GM12878 (cell line): ENCODE data around the gene INKA1. TPM values are rescaled to one million over a fixed set of nuclear protein-coding genes. Genes with fewer than 3 reads are reported as not detected.

ENCODE experiments used
- ATAC-seq: fragments of 200-7000 bp; cut with Tn5 transposase; 3 replicates; pipeline ENCODE4 v1.9.1; 2020; ENCODE audit warnings: mild to moderate bottlenecking, moderate library complexity
- BruUV-seq: library from RNA; stranded (reverse); fragments of 400-500 nt; replicated peaks from 2 replicates; lab custom pipeline; 2021; lab: Mats Ljungman, UMichigan
- CTCF ChIA-PET: fragments of 300-600 bp; sonication (Branson Sonifier 250); formaldehyde crosslinking; extraction: SDS; loops from one replicate; lab custom pipeline; 2021; ENCODE audit warnings: inconsistent platforms; lab: Yijun Ruan, JAX
- POLR2A ChIA-PET: fragments of 350-600 bp; formaldehyde crosslinking; extraction: SDS; loops from one replicate; lab custom pipeline; 2021; ENCODE audit warnings: inconsistent platforms; lab: Charles Lee
- RAD21 ChIA-PET: fragments of 300-600 bp; sonication (Branson Sonifier 250); formaldehyde crosslinking; loops from one replicate; lab custom pipeline; 2023; ENCODE audit warnings: antibody characterized with exemption; ENCODE audit not compliant: unreplicated experiment; lab: Charles Lee
- SMC1A ChIA-PET: fragments of 300-600 bp; sonication (Branson Sonifier 250); formaldehyde crosslinking; loops from one replicate; lab custom pipeline; 2023; ENCODE audit not compliant: unreplicated experiment, uncharacterized antibody; lab: Charles Lee
- DNase-seq: peaks from one replicate; pipeline ENCODE4 v3.0.0-alpha.2; 2011; ENCODE audit warnings: low read depth, low spot score
- FAIRE-seq: peaks from 3 replicates; lab custom pipeline; 2011; peaks lifted over from hg19 to GRCh38; lab: Jason Lieb, UNC
- H2AFZ ChIP-seq: 2 replicates; pipeline ENCODE4 v1.6.0; 2011; ENCODE audit warnings: low read depth, low read length, control low read depth; ENCODE audit not compliant: control insufficient read depth
- H3K27ac ChIP-seq: 2 replicates; pipeline ENCODE4 v1.5.1; 2011; ENCODE audit warnings: control low read depth; ENCODE audit not compliant: control insufficient read depth, insufficient read depth
- H3K27me3 ChIP-seq, 2 experiments: replicated peaks in 1 of 2; 2 replicates each; pipeline versions ENCODE4 v1.6.0 to v1.6.1; 2011; ENCODE audit warnings: low read length in 1 of 2; ENCODE audit not compliant: control insufficient read depth in 2 of 2, insufficient read depth in 2 of 2
- H3K36me3 ChIP-seq, 2 experiments: 2 replicates each; pipeline ENCODE4 v1.5.1; 2011; ENCODE audit warnings: low read length in 1 of 2; ENCODE audit not compliant: control insufficient read depth in 2 of 2, insufficient read depth in 2 of 2
- H3K4me1 ChIP-seq: 2 replicates; pipeline ENCODE4 v1.6.1; 2011; ENCODE audit warnings: mild to moderate bottlenecking, low read length, moderate library complexity, mixed read lengths; ENCODE audit not compliant: control insufficient read depth, insufficient read depth
- H3K4me2 ChIP-seq: 2 replicates; pipeline ENCODE4 v1.6.0; 2011; ENCODE audit warnings: control low read depth; ENCODE audit not compliant: control insufficient read depth, insufficient read depth
- H3K4me3 ChIP-seq: fragments of 200-600 bp; sonication (generic); 2 replicates; pipeline ENCODE4 v1.5.1; 2016
- H3K79me2 ChIP-seq: 2 replicates; pipeline ENCODE4 v1.6.0; 2011; ENCODE audit warnings: low read length; ENCODE audit not compliant: control insufficient read depth, insufficient read depth
- H3K9ac ChIP-seq: 2 replicates; pipeline ENCODE4 v1.8.0; 2011; ENCODE audit warnings: low read length, control low read depth, mixed read lengths; ENCODE audit not compliant: control insufficient read depth, insufficient read depth
- H3K9me3 ChIP-seq: replicated peaks from 3 replicates; pipeline ENCODE4 v1.5.1; 2011; ENCODE audit warnings: mild to moderate bottlenecking, low read length; ENCODE audit not compliant: control insufficient read depth, insufficient read depth
- H4K20me1 ChIP-seq: 2 replicates; pipeline ENCODE4 v1.6.0; 2011; ENCODE audit not compliant: control insufficient read depth, insufficient read depth
- ATF7 ChIP-seq: fragments of 450-650 bp; IDR thresholded peaks from 2 replicates; pipeline ENCODE4 v1.6.1; 2016; ENCODE audit warnings: low read depth, mild to moderate bottlenecking
- BHLHE40 ChIP-seq, 2 experiments: fragments of 450-650 bp in 1 of 2; IDR thresholded peaks; 2 replicates each; pipeline ENCODE4 v1.6.1; 2011 to 2017; ENCODE audit warnings: low read depth in 2 of 2, borderline replicate concordance in 1 of 2, improper control_type of control experiment in 1 of 2, low read length in 1 of 2, mild to moderate bottlenecking in 1 of 2
- BMI1 ChIP-seq: fragments of 450-650 bp; IDR thresholded peaks from 2 replicates; pipeline ENCODE4 v1.6.1; 2016; ENCODE audit warnings: mild to moderate bottlenecking, moderate library complexity, borderline replicate concordance
- BRCA1 ChIP-seq: IDR thresholded peaks from 2 replicates; pipeline ENCODE4 v1.6.1; 2011; ENCODE audit warnings: low read depth, low read length, improper control_type of control experiment
- CBX5 ChIP-seq: sonication (generic); IDR thresholded peaks from 2 replicates; pipeline ENCODE4 v1.6.1; 2016; ENCODE audit warnings: low read depth, moderate library complexity, mild to moderate bottlenecking, inconsistent platforms
- JUNB ChIP-seq: IDR thresholded peaks from 2 replicates; pipeline ENCODE4 v1.6.1; 2016; ENCODE audit warnings: antibody characterized with exemption, mild to moderate bottlenecking
- KLF5 ChIP-seq: fragments of 450-650 bp; IDR thresholded peaks from 2 replicates; pipeline ENCODE4 v1.6.1; 2014; ENCODE audit warnings: mild to moderate bottlenecking; ENCODE audit not compliant: partially characterized antibody
- NFYB ChIP-seq: IDR thresholded peaks from 2 replicates; pipeline ENCODE4 v1.6.1; 2011; ENCODE audit warnings: low read depth, mild to moderate bottlenecking, low read length, improper control_type of control experiment, moderate library complexity; ENCODE audit not compliant: insufficient read depth
- PAX5 ChIP-seq: IDR thresholded peaks from 2 replicates; pipeline ENCODE4 v1.6.1; 2011; ENCODE audit warnings: low read depth, low read length, borderline replicate concordance
- POU2F2 ChIP-seq: IDR thresholded peaks from 3 replicates; pipeline ENCODE4 v1.6.1; 2011; ENCODE audit warnings: low read depth, mild to moderate bottlenecking, low read length, borderline replicate concordance
- RFX5 ChIP-seq: IDR thresholded peaks from 2 replicates; pipeline ENCODE4 v1.6.1; 2011; ENCODE audit warnings: low read depth, low read length, improper control_type of control experiment
- SMAD1 ChIP-seq: fragments of 450-650 bp; IDR thresholded peaks from 2 replicates; pipeline ENCODE4 v1.6.1; 2018; ENCODE audit warnings: mild to moderate bottlenecking, low read depth; ENCODE audit not compliant: partially characterized antibody
- SP1 ChIP-seq: IDR thresholded peaks from one replicate; pipeline ENCODE4 v1.6.1; 2011; ENCODE audit warnings: low read depth, low read length
- TAF1 ChIP-seq: IDR thresholded peaks from 2 replicates; pipeline ENCODE4 v1.6.1; 2011; ENCODE audit warnings: mild to moderate bottlenecking, low read depth, low read length, borderline replicate concordance
- YY1 ChIP-seq: IDR thresholded peaks from 2 replicates; pipeline ENCODE4 v1.6.1; 2011; ENCODE audit warnings: low read depth, mild to moderate bottlenecking, low read length
- ZZZ3 ChIP-seq: IDR thresholded peaks from 2 replicates; pipeline ENCODE4 v1.6.1; 2011; ENCODE audit warnings: low read depth; ENCODE audit not compliant: control insufficient read depth, insufficient read length
- WGBS: methylation state at CpG from one replicate; pipeline ENCODE4 v1.1.6; 2016; ENCODE audit warnings: low lambda C conversion rate; ENCODE audit not compliant: insufficient replicate concordance, insufficient coverage; ENCODE audit errors: missing lambda C conversion rate; 5-methylcytosine and 5-hydroxymethylcytosine counted together
- in situ Hi-C: fragments of 300-500 bp; cut with MboI; formaldehyde crosslinking; loops from 9 replicates; pipeline ENCODE4 v1.14.3; 2018; ENCODE audit warnings: mixed read lengths
- intact Hi-C: fragments of 100-400 bp; cut with micrococcal nuclease; formaldehyde crosslinking; loops from one replicate; pipeline ENCODE4 v1.14.2; 2022; ENCODE audit not compliant: unreplicated experiment
- polyA plus RNA-seq, 11 experiments: library from polyadenylated mRNA; depleted of rRNA in 4 of 11; unstranded in 6 of 11; stranded (reverse) in 5 of 11; fragments of >200 nt; fragmentation: Nextera tagmentation in 4 of 11; fragmentation: Illumina TruSeq in 1 of 11; extraction: Ambion mirVana in 4 of 11; extraction: Trizol in 1 of 11; gene quantifications; 1 replicate in 1 of 11; 2 replicates in 10 of 11; pipeline versions ENCODE4 v1.2.1 to v1.2.3, GENCODE V29; 2011 to 2016; ENCODE audit warnings: inconsistent platforms in 2 of 11, missing spikeins in 2 of 11, low read depth in 1 of 11
- total RNA-seq, 4 experiments: library from RNA; depleted of rRNA in 3 of 4; stranded (reverse); fragments of >200 nt in 3 of 4; fragmentation: Illumina TruSeq in 1 of 4; extraction: Trizol in 1 of 4; gene quantifications; 2 replicates each; pipeline versions ENCODE4 v1.2.1 to v1.2.3, GENCODE V29; 2013 to 2021
- TF ChIP-seq, protein P1 (sequence below): fragments of 450-650 bp; IDR thresholded peaks from 2 replicates; pipeline ENCODE4 v1.6.1; 2014; ENCODE audit warnings: mild to moderate bottlenecking
- TF ChIP-seq, protein P2 (sequence below): fragments of 450-650 bp; IDR thresholded peaks from 2 replicates; pipeline ENCODE4 v1.6.1; 2017; ENCODE audit warnings: mild to moderate bottlenecking, moderate library complexity

INKA1 gene
- total and polyA plus RNA-seq, 10 of the 15 experiments (the other 5 are each of a cell fraction or from before 2014, with no cell fraction given): 0.32 to 10.5 (median 4.9) TPM

DNA sequence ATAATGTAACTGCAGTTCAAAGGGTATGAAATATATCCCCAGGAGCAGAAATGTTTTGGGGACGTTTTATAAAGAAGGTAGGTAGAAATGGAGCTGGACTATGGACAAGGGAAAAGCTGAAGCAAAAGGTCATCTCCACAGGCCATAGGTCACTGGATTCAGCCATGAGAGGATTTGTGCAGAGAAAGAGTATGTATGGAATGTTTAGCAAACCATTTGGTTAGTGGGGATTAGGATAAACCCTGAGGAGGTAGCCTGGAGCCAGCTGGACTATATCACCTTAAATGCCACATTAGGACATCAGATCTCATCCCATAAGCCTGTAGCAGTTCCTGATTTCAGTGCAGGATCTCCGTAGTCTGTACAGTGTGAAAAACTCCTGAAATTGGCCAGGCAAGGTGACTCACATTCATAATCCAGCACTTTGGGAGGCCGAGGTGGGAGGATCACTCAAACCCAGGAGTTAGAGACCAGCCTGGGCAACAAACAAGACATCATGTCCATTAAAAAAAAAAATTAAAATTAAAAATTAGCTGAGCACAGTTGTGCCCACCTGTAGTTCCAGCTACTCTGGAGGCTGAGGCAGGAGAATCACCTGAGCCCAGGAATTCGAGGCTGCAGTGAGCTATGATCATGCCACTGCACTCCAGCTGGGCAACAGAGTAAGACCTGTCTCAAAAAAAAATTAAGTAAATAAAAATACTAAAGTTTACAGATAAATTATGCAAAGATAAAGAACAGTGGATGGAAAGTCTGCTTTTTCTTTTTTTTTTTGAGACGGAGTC, 21.5 kb upstream of the INKA1 start:
- H3K27me3 ChIP-seq: no peaks in the 10 kb centered on the region
- WGBS: 94% methylated on average over 4 of the region's 5 CpGs
- TF ChIP-seq ZZZ3: no peak
- TF ChIP-seq NFYB: no peak
- TF ChIP-seq, protein P1, sequence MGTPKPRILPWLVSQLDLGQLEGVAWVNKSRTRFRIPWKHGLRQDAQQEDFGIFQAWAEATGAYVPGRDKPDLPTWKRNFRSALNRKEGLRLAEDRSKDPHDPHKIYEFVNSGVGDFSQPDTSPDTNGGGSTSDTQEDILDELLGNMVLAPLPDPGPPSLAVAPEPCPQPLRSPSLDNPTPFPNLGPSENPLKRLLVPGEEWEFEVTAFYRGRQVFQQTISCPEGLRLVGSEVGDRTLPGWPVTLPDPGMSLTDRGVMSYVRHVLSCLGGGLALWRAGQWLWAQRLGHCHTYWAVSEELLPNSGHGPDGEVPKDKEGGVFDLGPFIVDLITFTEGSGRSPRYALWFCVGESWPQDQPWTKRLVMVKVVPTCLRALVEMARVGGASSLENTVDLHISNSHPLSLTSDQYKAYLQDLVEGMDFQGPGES: no peak
- TF ChIP-seq CBX5: no peak
- TF ChIP-seq, protein P2, sequence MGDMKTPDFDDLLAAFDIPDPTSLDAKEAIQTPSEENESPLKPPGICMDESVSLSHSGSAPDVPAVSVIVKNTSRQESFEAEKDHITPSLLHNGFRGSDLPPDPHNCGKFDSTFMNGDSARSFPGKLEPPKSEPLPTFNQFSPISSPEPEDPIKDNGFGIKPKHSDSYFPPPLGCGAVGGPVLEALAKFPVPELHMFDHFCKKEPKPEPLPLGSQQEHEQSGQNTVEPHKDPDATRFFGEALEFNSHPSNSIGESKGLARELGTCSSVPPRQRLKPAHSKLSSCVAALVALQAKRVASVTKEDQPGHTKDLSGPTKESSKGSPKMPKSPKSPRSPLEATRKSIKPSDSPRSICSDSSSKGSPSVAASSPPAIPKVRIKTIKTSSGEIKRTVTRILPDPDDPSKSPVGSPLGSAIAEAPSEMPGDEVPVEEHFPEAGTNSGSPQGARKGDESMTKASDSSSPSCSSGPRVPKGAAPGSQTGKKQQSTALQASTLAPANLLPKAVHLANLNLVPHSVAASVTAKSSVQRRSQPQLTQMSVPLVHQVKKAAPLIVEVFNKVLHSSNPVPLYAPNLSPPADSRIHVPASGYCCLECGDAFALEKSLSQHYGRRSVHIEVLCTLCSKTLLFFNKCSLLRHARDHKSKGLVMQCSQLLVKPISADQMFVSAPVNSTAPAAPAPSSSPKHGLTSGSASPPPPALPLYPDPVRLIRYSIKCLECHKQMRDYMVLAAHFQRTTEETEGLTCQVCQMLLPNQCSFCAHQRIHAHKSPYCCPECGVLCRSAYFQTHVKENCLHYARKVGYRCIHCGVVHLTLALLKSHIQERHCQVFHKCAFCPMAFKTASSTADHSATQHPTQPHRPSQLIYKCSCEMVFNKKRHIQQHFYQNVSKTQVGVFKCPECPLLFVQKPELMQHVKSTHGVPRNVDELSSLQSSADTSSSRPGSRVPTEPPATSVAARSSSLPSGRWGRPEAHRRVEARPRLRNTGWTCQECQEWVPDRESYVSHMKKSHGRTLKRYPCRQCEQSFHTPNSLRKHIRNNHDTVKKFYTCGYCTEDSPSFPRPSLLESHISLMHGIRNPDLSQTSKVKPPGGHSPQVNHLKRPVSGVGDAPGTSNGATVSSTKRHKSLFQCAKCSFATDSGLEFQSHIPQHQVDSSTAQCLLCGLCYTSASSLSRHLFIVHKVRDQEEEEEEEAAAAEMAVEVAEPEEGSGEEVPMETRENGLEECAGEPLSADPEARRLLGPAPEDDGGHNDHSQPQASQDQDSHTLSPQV: no peak
- no peak for TF ChIP-seq BHLHE40 (IDR thresholded peaks at IDR 0.05; ENCODE audit: borderline replicate concordance in 1 of 2, low read depth in 2 of 2, low read length in 1 of 2)
- TF ChIP-seq BRCA1: no peak
- TF ChIP-seq PAX5: no peak
- TF ChIP-seq SP1: no peak
- no peak for TF ChIP-seq RFX5
- TF ChIP-seq KLF5: no peak
- no peak for TF ChIP-seq TAF1
- no peak for TF ChIP-seq YY1
- TF ChIP-seq JUNB: no peak
- TF ChIP-seq SMAD1: no peak
- no peak for TF ChIP-seq POU2F2
- TF ChIP-seq ATF7: no peak
- no peak for TF ChIP-seq BMI1
- TF ChIP-seq, all 136 proteins: peak for 0
- no peak overlapping the region for H3K9ac ChIP-seq
- ATAC-seq (no peak), FAIRE-seq (no peak), DNase-seq (no peak)
- in situ Hi-C loops (no loop called here), intact Hi-C loops (no loop called here)
- H3K9me3 ChIP-seq: no peaks in the 10 kb centered on the region
- CTCF ChIA-PET: interaction anchor here (1.4 kb wide), 1 partner anchor 26 kb away, joined by 3 read pairs; no protein-coding TSS in a partner anchor
- BruUV-seq: no TSS peak
- H3K27ac ChIP-seq: no peak overlapping the region
- SMC1A ChIA-PET: no interaction called here
- H3K79me2 ChIP-seq: peaks cover 37% of the 10 kb centered on the region
- no peak overlapping the region for H3K4me2 ChIP-seq
- POLR2A ChIA-PET: interaction anchor here (0.6 kb wide), 1 partner anchor 177 kb away, joined by 3 read pairs; no protein-coding TSS in a partner anchor
- peaks cover 0 to 3% of the 10 kb centered on the region in 2 experiments; a peak in 2 of 4 replicates for H3K36me3 ChIP-seq
- no peaks in the 10 kb centered on the region for H4K20me1 ChIP-seq
- no peak overlapping the region for H2AFZ ChIP-seq
- H3K4me1 ChIP-seq: peaks cover 4% of the 10 kb centered on the region; the same call in 1 of the 2 replicates
- no peak overlapping the region for H3K4me3 ChIP-seq
- RAD21 ChIA-PET: interaction anchor here (1.4 kb wide), 1 partner anchor 58 kb away, joined by 4 read pairs; no protein-coding TSS in a partner anchor
